ENCODE measurements around the gene PCDHB12. TPM values are rescaled to one million over a fixed set of nuclear protein-coding genes. Genes with fewer than 3 reads are reported as not detected.
"Not testable (repeated sequence)": the region's sequence is repeated elsewhere in the genome, so short reads cannot be mapped to it uniquely, and the experiment has no call there.

The PCDHB12 gene
- total RNA-seq, 1 experiment from 2014 or later: 5.1 TPM

- peaks cover 5% of the 10 kb centered on the region for H3K36me3 ChIP-seq (ENCODE audit: insufficient read depth, low read length, poor library complexity, severe bottlenecking)
- intact Hi-C loops (cut with micrococcal nuclease; ENCODE audit: unreplicated experiment): no loop called here
- peak within 1 kb of the TSS; percentile 34 for H3K4me3 ChIP-seq (ENCODE audit: low read depth, low read length, poor library complexity, severe bottlenecking)
- ChIA-PET POLR2A (ENCODE audit: low non-redundant PET) (no interaction called here), CTCF (interaction anchor here (0.8 to 1.4 kb wide), 4 partner anchors 13 to 381 kb away, joined by 3 to 6 read pairs (median 5); partner anchors contain the start of genes PCDHB11, PCDHB2 and PCDHB5)
- H3K27me3 ChIP-seq (replicated peaks; ENCODE audit: insufficient read depth, low read depth, low read length, poor library complexity): no peaks in the 10 kb centered on the region
- no peaks in the 10 kb centered on the region for H3K4me1 ChIP-seq (ENCODE audit: insufficient read depth, low read length, poor library complexity, severe bottlenecking)
- TF ChIP-seq EZH2 (IDR thresholded peaks at IDR 0.05; ENCODE audit: borderline replicate concordance, low read depth, low read length, poor library complexity, severe bottlenecking) (no peak), CTCF (conservative IDR thresholded peaks at IDR 0.05; ENCODE audit: low read depth, low read length) (peak; percentile 90)
- BruUV-seq (replicated peaks): no TSS peak
- no peaks in the 10 kb centered on the region for H3K9me3 ChIP-seq (ENCODE audit: low read depth, low read length, poor library complexity, severe bottlenecking)
- H3K27ac ChIP-seq (ENCODE audit: low read depth, low read length, poor library complexity, severe bottlenecking): peak within 1 kb of the TSS; percentile 34
- peak; percentile 79 for DNase-seq (ENCODE audit: low spot score)
These were observed 21.5 kb upstream of the PCDHB12 start, which contains the start of gene PCDHB9 for GRCh38 chr5:141186897-141187512. TSS of gene PCDHB9 (plus strand) at chr5:141187161. CDS start at chr5:141187319, 158 bp downstream.

GRCh38 chr5:141188682-141189081, 19.8 kb upstream of the PCDHB12 start:
- CTCF ChIA-PET; H3K9me3 ChIP-seq (ENCODE audit: low read depth, low read length, poor library complexity, severe bottlenecking); H3K36me3 ChIP-seq (ENCODE audit: insufficient read depth, low read length, poor library complexity, severe bottlenecking); BruUV-seq (replicated peaks); H3K27me3 ChIP-seq (replicated peaks; ENCODE audit: insufficient read depth, low read depth, low read length, poor library complexity); H3K4me3 ChIP-seq (ENCODE audit: low read depth, low read length, poor library complexity, severe bottlenecking); H3K27ac ChIP-seq (ENCODE audit: low read depth, low read length, poor library complexity, severe bottlenecking); POLR2A ChIA-PET (ENCODE audit: low non-redundant PET); H3K4me1 ChIP-seq (ENCODE audit: insufficient read depth, low read length, poor library complexity, severe bottlenecking); intact Hi-C loops (cut with micrococcal nuclease; ENCODE audit: unreplicated experiment); DNase-seq (ENCODE audit: low spot score): not testable (repeated sequence)

DNA sequence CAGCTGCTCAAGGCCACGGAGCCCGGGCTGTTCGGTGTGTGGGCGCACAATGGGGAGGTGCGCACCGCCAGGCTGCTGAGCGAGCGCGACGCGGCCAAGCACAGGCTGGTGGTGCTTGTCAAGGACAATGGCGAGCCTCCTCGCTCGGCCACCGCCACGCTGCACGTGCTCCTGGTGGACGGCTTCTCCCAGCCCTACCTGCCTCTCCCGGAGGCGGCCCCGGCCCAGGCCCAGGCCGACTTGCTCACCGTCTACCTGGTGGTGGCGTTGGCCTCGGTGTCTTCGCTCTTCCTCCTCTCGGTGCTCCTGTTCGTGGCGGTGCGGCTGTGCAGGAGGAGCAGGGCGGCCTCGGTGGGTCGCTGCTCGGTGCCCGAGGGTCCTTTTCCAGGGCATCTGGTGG, 19.4 kb upstream of the PCDHB12 start:
- H3K4me3 ChIP-seq (ENCODE audit: low read depth, low read length, poor library complexity, severe bottlenecking); H3K27me3 ChIP-seq (replicated peaks; ENCODE audit: insufficient read depth, low read depth, low read length, poor library complexity); DNase-seq (ENCODE audit: low spot score); H3K9me3 ChIP-seq (ENCODE audit: low read depth, low read length, poor library complexity, severe bottlenecking); intact Hi-C loops (cut with micrococcal nuclease; ENCODE audit: unreplicated experiment); BruUV-seq (replicated peaks); H3K4me1 ChIP-seq (ENCODE audit: insufficient read depth, low read length, poor library complexity, severe bottlenecking); H3K36me3 ChIP-seq (ENCODE audit: insufficient read depth, low read length, poor library complexity, severe bottlenecking); CTCF ChIA-PET; H3K27ac ChIP-seq (ENCODE audit: low read depth, low read length, poor library complexity, severe bottlenecking); POLR2A ChIA-PET (ENCODE audit: low non-redundant PET): not testable (repeated sequence)

DNA sequence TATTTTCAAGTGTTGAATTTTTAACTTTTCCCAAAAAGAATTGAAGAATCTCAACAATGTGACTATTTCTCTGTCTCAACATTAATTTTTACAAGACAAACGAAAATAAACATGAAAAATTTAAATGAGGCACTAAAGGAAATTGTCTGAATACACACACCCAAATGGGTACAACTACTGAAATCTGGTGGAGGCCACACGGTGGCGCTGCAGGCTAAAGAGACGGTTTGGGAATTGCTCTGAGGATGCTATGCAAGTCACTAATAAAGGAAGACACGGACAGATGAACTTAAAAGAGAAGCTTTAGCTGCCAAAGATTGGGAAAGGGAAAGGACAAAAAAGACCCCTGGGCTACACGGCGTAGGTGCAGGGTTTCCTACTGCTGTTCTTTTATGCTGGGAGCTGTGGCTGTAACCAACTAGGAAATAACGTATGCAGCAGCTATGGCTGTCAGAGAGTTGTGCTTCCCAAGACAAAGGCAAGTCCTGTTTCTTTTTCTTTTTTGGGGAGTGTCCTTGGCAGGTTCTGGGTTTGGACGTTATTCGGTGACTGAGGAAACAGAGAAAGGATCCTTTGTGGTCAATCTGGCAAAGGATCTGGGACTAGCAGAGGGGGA, 16.3 kb upstream of the PCDHB12 start, which contains the start of gene PCDHB10:
Gene PCDHB10 (plus strand): TSS at position 244 of the 616 bp plus-strand sequence. CDS start 200 bp downstream, at position 444.
- TF ChIP-seq EZH2 (IDR thresholded peaks at IDR 0.05; ENCODE audit: borderline replicate concordance, low read depth, low read length, poor library complexity, severe bottlenecking) (no peak), CTCF (conservative IDR thresholded peaks at IDR 0.05; ENCODE audit: low read depth, low read length) (peak; percentile 87)
- POLR2A ChIA-PET (ENCODE audit: low non-redundant PET): interaction anchor here (0.5 kb wide), 1 partner anchor 251 kb away, joined by 12 read pairs; no protein-coding TSS in a partner anchor
- DNase-seq (ENCODE audit: low spot score): peak; percentile 78
- peaks cover 15% of the 10 kb centered on the region for H3K9me3 ChIP-seq (ENCODE audit: low read depth, low read length, poor library complexity, severe bottlenecking)
- intact Hi-C loops (cut with micrococcal nuclease; ENCODE audit: unreplicated experiment): no loop called here
- H3K36me3 ChIP-seq (ENCODE audit: insufficient read depth, low read length, poor library complexity, severe bottlenecking): no peaks in the 10 kb centered on the region
- no TSS peak for BruUV-seq (replicated peaks)
- CTCF ChIA-PET: interaction anchor here (0.5 to 1.2 kb wide), 3 partner anchors 10 to 331 kb away, joined by 3 to 9 read pairs (median 4); partner anchors contain the start of gene PCDHB16
- H3K27me3 ChIP-seq (replicated peaks; ENCODE audit: insufficient read depth, low read depth, low read length, poor library complexity): no peaks in the 10 kb centered on the region
- no peaks in the 10 kb centered on the region for H3K4me1 ChIP-seq (ENCODE audit: insufficient read depth, low read length, poor library complexity, severe bottlenecking)
- no peak within 1 kb of the TSS for H3K4me3 ChIP-seq (ENCODE audit: low read depth, low read length, poor library complexity, severe bottlenecking)
- no peak within 1 kb of the TSS for H3K27ac ChIP-seq (ENCODE audit: low read depth, low read length, poor library complexity, severe bottlenecking)

DNA sequence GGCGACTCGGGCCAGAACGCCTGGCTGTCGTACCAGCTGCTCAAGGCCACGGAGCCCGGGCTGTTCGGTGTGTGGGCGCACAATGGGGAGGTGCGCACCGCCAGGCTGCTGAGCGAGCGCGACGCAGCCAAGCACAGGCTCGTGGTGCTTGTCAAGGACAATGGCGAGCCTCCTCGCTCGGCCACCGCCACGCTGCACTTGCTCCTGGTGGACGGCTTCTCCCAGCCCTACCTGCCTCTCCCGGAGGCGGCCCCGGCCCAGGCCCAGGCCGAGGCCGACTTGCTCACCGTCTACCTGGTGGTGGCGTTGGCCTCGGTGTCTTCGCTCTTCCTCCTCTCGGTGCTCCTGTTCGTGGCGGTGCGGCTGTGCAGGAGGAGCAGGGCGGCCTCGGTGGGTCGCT, 14.2 kb upstream of the PCDHB12 start:
- POLR2A ChIA-PET (ENCODE audit: low non-redundant PET); H3K4me3 ChIP-seq (ENCODE audit: low read depth, low read length, poor library complexity, severe bottlenecking); BruUV-seq (replicated peaks); H3K27me3 ChIP-seq (replicated peaks; ENCODE audit: insufficient read depth, low read depth, low read length, poor library complexity); intact Hi-C loops (cut with micrococcal nuclease; ENCODE audit: unreplicated experiment); H3K27ac ChIP-seq (ENCODE audit: low read depth, low read length, poor library complexity, severe bottlenecking); DNase-seq (ENCODE audit: low spot score); H3K4me1 ChIP-seq (ENCODE audit: insufficient read depth, low read length, poor library complexity, severe bottlenecking); H3K36me3 ChIP-seq (ENCODE audit: insufficient read depth, low read length, poor library complexity, severe bottlenecking); CTCF ChIA-PET: not testable (repeated sequence)
- H3K9me3 ChIP-seq (ENCODE audit: low read depth, low read length, poor library complexity, severe bottlenecking): peaks cover 19% of the 10 kb centered on the region
